Upper lobe of left lung (tissue), 6 donors: ENCODE data around the gene SPRY1. TPM values are rescaled to one million over a fixed set of nuclear protein-coding genes. Genes with fewer than 3 reads are reported as not detected.

Experiments
- ATAC-seq, 2 donors: fragments of 200-7000 bp; cut with Tn5 transposase; one replicate each; pipeline ENCODE4 v1.9.1; 2022; ENCODE audit warnings: mild to moderate bottlenecking in 2 of 2, moderate library complexity in 2 of 2; ENCODE audit not compliant: low FRiP score in 2 of 2
- DNase-seq, 2 donors: peaks; one replicate each; pipeline ENCODE4 v3.0.0-alpha.2; 2019 to 2020
- H3K27ac ChIP-seq, 4 donors: fragments of 200-600 bp; sonication (generic); one replicate each; pipeline ENCODE4 v1.5.1; 2016 to 2019
- H3K27me3 ChIP-seq, 4 donors: fragments of 200-600 bp; sonication (generic); one replicate each; pipeline ENCODE4 v1.5.1; 2017 to 2019
- H3K36me3 ChIP-seq, 4 donors: fragments of 200-600 bp; sonication (generic); one replicate each; pipeline ENCODE4 v1.5.1; 2016 to 2019
- H3K4me1 ChIP-seq, 4 donors: fragments of 200-600 bp; sonication (generic); one replicate each; pipeline ENCODE4 v1.5.1; 2018 to 2019
- H3K4me3 ChIP-seq, 4 donors: fragments of 200-600 bp; sonication (generic); one replicate each; pipeline ENCODE4 v1.5.1; 2017 to 2019; ENCODE audit warnings: mild to moderate bottlenecking in 2 of 4, moderate library complexity in 1 of 4
- H3K9me3 ChIP-seq, 4 donors: fragments of 200-600 bp; sonication (generic); one replicate each; pipeline ENCODE4 v1.5.1; 2018 to 2019
- CTCF ChIP-seq, 6 experiments: fragments of 450-650 bp in 4 of 6; fragments of 200-600 bp in 2 of 6; sonication (generic) in 2 of 6; IDR thresholded peaks; one replicate each; pipeline ENCODE4 v1.5.1; 2016 to 2019; ENCODE audit warnings: antibody characterized with exemption in 6 of 6
- EP300 ChIP-seq, 4 donors: sonication (generic); formaldehyde crosslinking; IDR thresholded peaks; one replicate each; pipeline ENCODE4 v1.5.1; 2017; ENCODE audit warnings: antibody characterized with exemption in 4 of 4, control low read depth in 2 of 4
- POLR2A ChIP-seq, 4 donors: fragments of 450-650 bp; IDR thresholded peaks; one replicate each; pipeline ENCODE4 v1.5.1; 2016 to 2017; ENCODE audit warnings: antibody characterized with exemption in 4 of 4, mild to moderate bottlenecking in 2 of 4
- POLR2AphosphoS5 ChIP-seq, 2 donors: sonication (generic); formaldehyde crosslinking; IDR thresholded peaks; one replicate each; pipeline ENCODE4 v1.5.1; 2017; ENCODE audit warnings: antibody characterized with exemption in 2 of 2
- WGBS, 2 donors: methylation state at CpG; one replicate each; pipeline ENCODE4 v1.1.5; 2017 to 2018; 5-methylcytosine and 5-hydroxymethylcytosine counted together
- total RNA-seq, 6 donors: library from RNA; depleted of rRNA in 4 of 6; stranded (reverse); fragments of >200 nt in 4 of 6; gene quantifications; one replicate each; pipeline versions ENCODE4 v1.1.0 to v1.2.1, GENCODE V29; 2016 to 2021
- donor health status: DM: no; HTN: no; CAD: no; lungs with moderate emphysema.
- donor health status: DM: no; HTN: yes; CAD: no; lungs with severe emphysema.

SPRY1 gene
- total RNA-seq, 6 donors from 2014 or later = 56.7 to 149 (median 97.4) TPM

- no peaks in the 10 kb centered on the region for H3K27me3 ChIP-seq
- ATAC-seq (peak in 1 of 2 donors; percentile 65), DNase-seq (no peak)
- no peaks in the 10 kb centered on the region for H3K9me3 ChIP-seq
- H3K4me1 ChIP-seq = peaks cover 0 to 5% (median 2%) of the 10 kb centered on the region in 4 donors
- H3K36me3 ChIP-seq = no peaks in the 10 kb centered on the region
- H3K4me3 ChIP-seq = no peak overlapping the region
- WGBS, 2 donors = 96 to 97% methylated on average over 2 of the region's 2 CpGs
- peak overlapping the region in 3 of 4 donors; percentile 1 to 32 (median 29) for H3K27ac ChIP-seq
- no peak for TF ChIP-seq POLR2AphosphoS5 (IDR thresholded peaks at IDR 0.05)
- no peak for TF ChIP-seq CTCF (IDR thresholded peaks at IDR 0.05)
- no peak for TF ChIP-seq POLR2A (IDR thresholded peaks at IDR 0.05)
- TF ChIP-seq EP300 (IDR thresholded peaks at IDR 0.05) = no peak
These were observed 35.3 kb upstream of the SPRY1 start for GRCh38 chr4:123361195-123361861.

GRCh38 chr4:123362103-123362502 is 34.5 kb upstream of the SPRY1 start:
- Histone ChIP-seq H3K4me3 (no peak overlapping the region), H3K27ac (no peak overlapping the region), H3K27me3 (no peaks in the 10 kb centered on the region), H3K4me1 (peaks cover 0 to 5% (median 2%) of the 10 kb centered on the region in 4 donors), H3K36me3 (no peaks in the 10 kb centered on the region), H3K9me3 (no peaks in the 10 kb centered on the region)
- no peak for TF ChIP-seq CTCF (IDR thresholded peaks at IDR 0.05)
- no peak for TF ChIP-seq POLR2AphosphoS5 (IDR thresholded peaks at IDR 0.05)
- TF ChIP-seq EP300 (IDR thresholded peaks at IDR 0.05) = no peak
- no peak for TF ChIP-seq POLR2A (IDR thresholded peaks at IDR 0.05)
- no peak for DNase-seq
- WGBS, 2 donors = 89 to 94% methylated on average over 1 of the region's 1 CpG
- no peak for ATAC-seq

- H3K36me3 ChIP-seq = no peaks in the 10 kb centered on the region
- TF ChIP-seq POLR2A (IDR thresholded peaks at IDR 0.05) = no peak
- TF ChIP-seq POLR2AphosphoS5 (IDR thresholded peaks at IDR 0.05) = no peak
- no peak for TF ChIP-seq EP300 (IDR thresholded peaks at IDR 0.05)
- TF ChIP-seq CTCF (IDR thresholded peaks at IDR 0.05) = no peak
- DNase-seq = no peak
- H3K27ac ChIP-seq = no peak overlapping the region
- WGBS, 2 donors = 92 to 93% methylated on average over 2 of the region's 2 CpGs
- H3K27me3 ChIP-seq = no peaks in the 10 kb centered on the region
- H3K9me3 ChIP-seq = no peaks in the 10 kb centered on the region
- peaks cover 0 to 5% (median 2%) of the 10 kb centered on the region in 4 donors for H3K4me1 ChIP-seq
- ATAC-seq = no peak
- H3K4me3 ChIP-seq = no peak overlapping the region
These were observed 32.9 kb upstream of the SPRY1 start for GRCh38 chr4:123363729-123364128.

- Histone ChIP-seq H3K36me3 (no peaks in the 10 kb centered on the region), H3K27me3 (no peaks in the 10 kb centered on the region), H3K4me1 (peaks cover 0 to 5% (median 2%) of the 10 kb centered on the region in 4 donors), H3K4me3 (no peak overlapping the region), H3K9me3 (no peaks in the 10 kb centered on the region), H3K27ac (no peak overlapping the region)
- whole genome bisulfite sequencing, 2 donors = 80 to 85% methylated on average over 3 of the region's 3 CpGs
- TF ChIP-seq CTCF (IDR thresholded peaks at IDR 0.05) = no peak
- DNase-seq = no peak
- no peak for ATAC-seq
These were observed 31.7 kb upstream of the SPRY1 start for GRCh38 chr4:123364906-123365305.

- ATAC-seq = no peak
- WGBS, 2 donors = 88 to 95% methylated on average over 1 of the region's 1 CpG
- TF ChIP-seq POLR2AphosphoS5 (IDR thresholded peaks at IDR 0.05) = no peak
- no peak for TF ChIP-seq POLR2A (IDR thresholded peaks at IDR 0.05)
- TF ChIP-seq CTCF (IDR thresholded peaks at IDR 0.05) = no peak
- no peak for TF ChIP-seq EP300 (IDR thresholded peaks at IDR 0.05)
- Histone ChIP-seq H3K27me3 (no peaks in the 10 kb centered on the region), H3K9me3 (no peaks in the 10 kb centered on the region), H3K4me1 (peaks cover 0 to 4% (median 1%) of the 10 kb centered on the region in 4 donors), H3K27ac (no peak overlapping the region), H3K36me3 (no peaks in the 10 kb centered on the region), H3K4me3 (no peak overlapping the region)
- no peak for DNase-seq
These were observed 31.2 kb upstream of the SPRY1 start for GRCh38 chr4:123365412-123365811.
